ENCODE results near the gene ELF3. TPM values are rescaled to one million over a fixed set of nuclear protein-coding genes. Genes with fewer than 3 reads are reported as not detected.

The ELF3 gene
- total and polyA plus RNA-seq, 2 of the 13 experiments (the other 11 are each of a cell fraction or from before 2014, with no cell fraction given): 11.5 to 55.1 TPM

- TF ChIP-seq TRIM22 (IDR thresholded peaks at IDR 0.05) (no peak), HIVEP1 (CRISPR knock-in tag; IDR thresholded peaks at IDR 0.05) (peak; percentile 89), SMARCE1 (IDR thresholded peaks at IDR 0.05; ENCODE audit: borderline replicate concordance) (no peak), ZNF180 (CRISPR knock-in tag; IDR thresholded peaks at IDR 0.05; ENCODE audit: borderline replicate concordance, low read depth) (no peak), ZBTB42 (CRISPR knock-in tag; IDR thresholded peaks at IDR 0.05) (no peak), ZNF33B (CRISPR knock-in tag; IDR thresholded peaks at IDR 0.05) (no peak), TP53 (CRISPR knock-in tag; conservative IDR thresholded peaks at IDR 0.05) (no peak), SP140L (CRISPR knock-in tag; IDR thresholded peaks at IDR 0.05; ENCODE audit: borderline replicate concordance) (peak; percentile 63; the same call in 1 of the 2 replicates), ZNF414 (CRISPR knock-in tag; IDR thresholded peaks at IDR 0.05) (0 out of 2 replicates have a peak, but pooled peaks have one; percentile 38), ZNF704 (CRISPR knock-in tag; IDR thresholded peaks at IDR 0.05; ENCODE audit: borderline replicate concordance) (peak; percentile 25; the same call in 1 of the 2 replicates), NFATC3 (CRISPR knock-in tag; IDR thresholded peaks at IDR 0.05) (no peak), CCAR2 (optimal IDR thresholded peaks at IDR 0.05; ENCODE audit: low read depth, low read length) (no peak), ZNF335 (CRISPR knock-in tag; IDR thresholded peaks at IDR 0.05) (peak; percentile 50; the same call in 1 of the 2 replicates), PAWR (CRISPR knock-in tag; IDR thresholded peaks at IDR 0.05; ENCODE audit: borderline replicate concordance) (no peak), MLLT10 (CRISPR knock-in tag; IDR thresholded peaks at IDR 0.05) (no peak), TBX2 (CRISPR knock-in tag; IDR thresholded peaks at IDR 0.05; ENCODE audit: borderline replicate concordance) (peak; percentile 70)
- TF ChIP-seq, protein P1, sequence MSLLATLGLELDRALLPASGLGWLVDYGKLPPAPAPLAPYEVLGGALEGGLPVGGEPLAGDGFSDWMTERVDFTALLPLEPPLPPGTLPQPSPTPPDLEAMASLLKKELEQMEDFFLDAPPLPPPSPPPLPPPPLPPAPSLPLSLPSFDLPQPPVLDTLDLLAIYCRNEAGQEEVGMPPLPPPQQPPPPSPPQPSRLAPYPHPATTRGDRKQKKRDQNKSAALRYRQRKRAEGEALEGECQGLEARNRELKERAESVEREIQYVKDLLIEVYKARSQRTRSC (CRISPR knock-in tag; IDR thresholded peaks at IDR 0.05; ENCODE audit: low read depth): no peak
- TF ChIP-seq, protein P2, sequence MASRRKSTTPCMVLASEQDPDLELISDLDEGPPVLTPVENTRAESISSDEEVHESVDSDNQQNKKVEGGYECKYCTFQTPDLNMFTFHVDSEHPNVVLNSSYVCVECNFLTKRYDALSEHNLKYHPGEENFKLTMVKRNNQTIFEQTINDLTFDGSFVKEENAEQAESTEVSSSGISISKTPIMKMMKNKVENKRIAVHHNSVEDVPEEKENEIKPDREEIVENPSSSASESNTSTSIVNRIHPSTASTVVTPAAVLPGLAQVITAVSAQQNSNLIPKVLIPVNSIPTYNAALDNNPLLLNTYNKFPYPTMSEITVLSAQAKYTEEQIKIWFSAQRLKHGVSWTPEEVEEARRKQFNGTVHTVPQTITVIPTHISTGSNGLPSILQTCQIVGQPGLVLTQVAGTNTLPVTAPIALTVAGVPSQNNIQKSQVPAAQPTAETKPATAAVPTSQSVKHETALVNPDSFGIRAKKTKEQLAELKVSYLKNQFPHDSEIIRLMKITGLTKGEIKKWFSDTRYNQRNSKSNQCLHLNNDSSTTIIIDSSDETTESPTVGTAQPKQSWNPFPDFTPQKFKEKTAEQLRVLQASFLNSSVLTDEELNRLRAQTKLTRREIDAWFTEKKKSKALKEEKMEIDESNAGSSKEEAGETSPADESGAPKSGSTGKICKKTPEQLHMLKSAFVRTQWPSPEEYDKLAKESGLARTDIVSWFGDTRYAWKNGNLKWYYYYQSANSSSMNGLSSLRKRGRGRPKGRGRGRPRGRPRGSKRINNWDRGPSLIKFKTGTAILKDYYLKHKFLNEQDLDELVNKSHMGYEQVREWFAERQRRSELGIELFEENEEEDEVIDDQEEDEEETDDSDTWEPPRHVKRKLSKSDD (CRISPR knock-in tag; IDR thresholded peaks at IDR 0.05; ENCODE audit: low read depth): no peak
Measured at GRCh38 chr1:202010180-202011015, at the start of gene ELF3 (continued).
